Caco-2 (cell line): ENCODE data around the gene MAPKAP1. TPM values are rescaled to one million over a fixed set of nuclear protein-coding genes. Genes with fewer than 3 reads are reported as not detected.

ENCODE experiments used
- BruUV-seq: library from RNA; stranded (reverse); fragments of 400-500 nt; replicated peaks from 2 replicates; lab custom pipeline; 2021; lab: Mats Ljungman, UMichigan
- CTCF ChIA-PET: fragments of 300-600 bp; sonication (Branson Sonifier 250); formaldehyde crosslinking; loops from one replicate; lab custom pipeline; 2022; ENCODE audit warnings: antibody characterized with exemption; lab: Charles Lee
- POLR2A ChIA-PET: fragments of 300-600 bp; sonication (Branson Sonifier 250); formaldehyde crosslinking; loops from one replicate; lab custom pipeline; 2022; ENCODE audit warnings: antibody characterized with exemption; lab: Charles Lee
- DNase-seq, 2 experiments: peaks; one replicate each; pipeline versions ENCODE4 v3.0.0 to v3.0.0-alpha.2; 2020 to 2022
- H3K27me3 ChIP-seq: replicated peaks from 2 replicates; pipeline ENCODE4 v1.6.0; 2011; ENCODE audit warnings: low read length; ENCODE audit not compliant: control insufficient read depth, insufficient read depth
- H3K36me3 ChIP-seq: 2 replicates; pipeline ENCODE4 v1.5.1; 2011; ENCODE audit warnings: low read length; ENCODE audit not compliant: control insufficient read depth, insufficient read depth
- H3K4me1 ChIP-seq: fragments of 250-450 bp; sonication (Bioruptor Pico); 2 replicates; pipeline ENCODE4 v1.5.1; 2020; ENCODE audit warnings: mild to moderate bottlenecking
- H3K4me3 ChIP-seq: 2 replicates; pipeline ENCODE4 v1.5.1; 2011; ENCODE audit warnings: low read depth, mild to moderate bottlenecking, control low read depth, low read length
- H3K9me3 ChIP-seq: fragments of 250-450 bp; sonication (Bioruptor Pico); 2 replicates; pipeline ENCODE4 v1.5.1; 2020; ENCODE audit warnings: mild to moderate bottlenecking, moderate library complexity
- H3K27ac Mint-ChIP-seq: one replicate; pipeline ENCODE4 v1.8.0; 2022; ENCODE audit warnings: mixed read lengths; ENCODE audit not compliant: unreplicated experiment
- H3K27me3 Mint-ChIP-seq: one replicate; pipeline ENCODE4 v1.8.0; 2022; ENCODE audit warnings: mixed read lengths; ENCODE audit not compliant: insufficient read depth, unreplicated experiment
- H3K36me3 Mint-ChIP-seq: one replicate; pipeline ENCODE4 v1.8.0; 2022; ENCODE audit warnings: mild to moderate bottlenecking, mixed read lengths; ENCODE audit not compliant: insufficient read depth, unreplicated experiment
- H3K4me1 Mint-ChIP-seq: one replicate; pipeline ENCODE4 v1.8.0; 2022; ENCODE audit warnings: low read depth, mixed read lengths; ENCODE audit not compliant: unreplicated experiment
- H3K4me3 Mint-ChIP-seq: one replicate; pipeline ENCODE4 v1.8.0; 2022; ENCODE audit warnings: mild to moderate bottlenecking, moderate library complexity, mixed read lengths; ENCODE audit not compliant: unreplicated experiment
- H3K9me3 Mint-ChIP-seq: one replicate; pipeline ENCODE4 v1.8.0; 2022; ENCODE audit warnings: mixed read lengths; ENCODE audit not compliant: unreplicated experiment
- CTCF ChIP-seq, 2 experiments: fragments of 200-600 bp in 1 of 2; IDR thresholded peaks; 1 replicate in 1 of 2; 2 replicates in 1 of 2; pipeline versions ENCODE4 v1.5.1 to v1.8.0; 2011 to 2022; ENCODE audit warnings: antibody characterized with exemption in 1 of 2, control low read depth in 1 of 2, inconsistent platforms in 1 of 2, low read depth in 1 of 2, low read length in 1 of 2, mild to moderate bottlenecking in 1 of 2, moderate library complexity in 1 of 2; ENCODE audit not compliant: insufficient read depth in 1 of 2, severe bottlenecking in 1 of 2, unreplicated experiment in 1 of 2
- intact Hi-C: fragments of 100-400 bp; cut with micrococcal nuclease; formaldehyde crosslinking; loops from one replicate; pipeline ENCODE4 v1.10.0; 2022; ENCODE audit not compliant: unreplicated experiment
- total RNA-seq: library from RNA; stranded (reverse); gene quantifications from 2 replicates; pipeline ENCODE4 v1.2.3, GENCODE V29; 2022

Gene MAPKAP1
- total RNA-seq, 1 experiment from 2014 or later, result 70.0 TPM

GRCh38 chr9:125646217-125646616 lies 60.8 kb downstream of the MAPKAP1 start:
- Mint-ChIP-seq H3K27ac (no peak overlapping the region), H3K36me3 (no peaks in the 10 kb centered on the region), H3K4me1 (no peaks in the 10 kb centered on the region), H3K9me3 (no peaks in the 10 kb centered on the region), H3K27me3 (no peaks in the 10 kb centered on the region), H3K4me3 (no peak overlapping the region)
- TF ChIP-seq CTCF (IDR thresholded peaks at IDR 0.05; ENCODE audit: insufficient read depth in 1 of 2, low read depth in 1 of 2, low read length in 1 of 2, severe bottlenecking in 1 of 2, unreplicated experiment in 1 of 2), result no peak
- DNase-seq, result no peak
- Histone ChIP-seq H3K4me3 (no peak overlapping the region), H3K36me3 (no peaks in the 10 kb centered on the region), H3K9me3 (no peaks in the 10 kb centered on the region), H3K4me1 (peaks cover 15% of the 10 kb centered on the region), H3K27me3 (no peaks in the 10 kb centered on the region)
- CTCF ChIA-PET, result interaction anchor here (0.6 kb wide), 1 partner anchor 1110 kb away, joined by 5 read pairs; no protein-coding TSS in a partner anchor
- intact Hi-C loops, result no loop called here
- no TSS peak for BruUV-seq
- POLR2A ChIA-PET, result no interaction called here

GRCh38 chr9:125644819-125645507 lies 62.0 kb downstream of the MAPKAP1 start:
- Histone ChIP-seq H3K9me3 (no peaks in the 10 kb centered on the region), H3K4me1 (peaks cover 15% of the 10 kb centered on the region), H3K4me3 (no peak overlapping the region), H3K36me3 (no peaks in the 10 kb centered on the region), H3K27me3 (no peaks in the 10 kb centered on the region)
- no peak for DNase-seq
- no peaks in the 10 kb centered on the region for H3K4me1 Mint-ChIP-seq
- H3K27ac Mint-ChIP-seq, result no peak overlapping the region
- ChIA-PET POLR2A (no interaction called here), CTCF (no interaction called here)
- no peaks in the 10 kb centered on the region for H3K9me3 Mint-ChIP-seq
- no TSS peak for BruUV-seq
- H3K36me3 Mint-ChIP-seq, result no peaks in the 10 kb centered on the region
- TF ChIP-seq CTCF (IDR thresholded peaks at IDR 0.05; ENCODE audit: insufficient read depth in 1 of 2, low read depth in 1 of 2, low read length in 1 of 2, severe bottlenecking in 1 of 2, unreplicated experiment in 1 of 2), result no peak
- intact Hi-C loops, result no loop called here
- no peaks in the 10 kb centered on the region for H3K27me3 Mint-ChIP-seq
- H3K4me3 Mint-ChIP-seq, result no peak overlapping the region

- no peak for TF ChIP-seq CTCF (IDR thresholded peaks at IDR 0.05; ENCODE audit: insufficient read depth in 1 of 2, low read depth in 1 of 2, low read length in 1 of 2, severe bottlenecking in 1 of 2, unreplicated experiment in 1 of 2)
- POLR2A ChIA-PET, result no interaction called here
- no TSS peak for BruUV-seq
- Mint-ChIP-seq H3K27ac (no peak overlapping the region), H3K4me1 (no peaks in the 10 kb centered on the region), H3K4me3 (no peak overlapping the region), H3K27me3 (no peaks in the 10 kb centered on the region), H3K9me3 (no peaks in the 10 kb centered on the region), H3K36me3 (no peaks in the 10 kb centered on the region)
- no peak for DNase-seq
- intact Hi-C loops, result no loop called here
- CTCF ChIA-PET, result no interaction called here
- Histone ChIP-seq H3K9me3 (no peaks in the 10 kb centered on the region), H3K4me3 (no peak overlapping the region), H3K36me3 (no peaks in the 10 kb centered on the region), H3K4me1 (0 out of 2 replicates have a peak, but pooled peaks cover 3% of the 10 kb centered on the region), H3K27me3 (no peaks in the 10 kb centered on the region)
These were observed 64.7 kb downstream of the MAPKAP1 start for GRCh38 chr9:125642311-125642710.
